Endothelial cell of umbilical vein (primary cell): Measurements from ENCODE around the gene LRRC74B. TPM values are rescaled to one million over a fixed set of nuclear protein-coding genes. Genes with fewer than 3 reads are reported as not detected.

Source experiments
- BruUV-seq: library from RNA; stranded (reverse); fragments of 400-500 nt; replicated peaks from 2 replicates; lab custom pipeline; 2021; lab: Mats Ljungman, UMichigan
- CTCF ChIA-PET: fragments of 300-600, 350-600 bp; sonication (Branson Sonifier 250); formaldehyde crosslinking; loops from one replicate; lab custom pipeline; 2021; ENCODE audit warnings: antibody characterized with exemption, inconsistent platforms; lab: Charles Lee
- POLR2A ChIA-PET: fragments of 300-600, 350-600 bp; sonication (Branson Sonifier 250); formaldehyde crosslinking; loops from one replicate; lab custom pipeline; 2021; ENCODE audit warnings: antibody characterized with exemption, inconsistent platforms; lab: Charles Lee
- DNase-seq: peaks from one replicate; pipeline ENCODE4 v3.0.0-alpha.2; 2011; ENCODE audit warnings: low read depth, low spot score
- FAIRE-seq: peaks from 2 replicates; lab custom pipeline; 2011; peaks lifted over from hg19 to GRCh38; lab: Jason Lieb, UNC
- H2AFZ ChIP-seq: 2 replicates; pipeline ENCODE4 v1.6.0; 2012; ENCODE audit warnings: low read depth, low read length, control low read depth, inconsistent platforms
- H3K27ac ChIP-seq: 2 replicates; pipeline ENCODE4 v1.5.1; 2011; ENCODE audit warnings: low read depth, mild to moderate bottlenecking, control low read depth, low read length, moderate library complexity; ENCODE audit not compliant: insufficient read depth
- H3K27me3 ChIP-seq, 2 experiments: 2 replicates each; pipeline versions ENCODE4 v1.6.0 to v1.6.1; 2011; ENCODE audit warnings: low read length in 2 of 2, mixed read lengths in 1 of 2; ENCODE audit not compliant: control insufficient read depth in 2 of 2, insufficient read depth in 2 of 2
- H3K36me3 ChIP-seq, 2 experiments: 2 replicates in 1 of 2; 3 replicates in 1 of 2; pipeline ENCODE4 v1.5.1; 2011; ENCODE audit warnings: low read length in 2 of 2, mild to moderate bottlenecking in 1 of 2, moderate library complexity in 1 of 2; ENCODE audit not compliant: control insufficient read depth in 2 of 2, insufficient read depth in 2 of 2; ENCODE audit errors: extremely low read depth in 1 of 2
- H3K4me1 ChIP-seq: 3 replicates; pipeline ENCODE4 v1.5.1; 2011; ENCODE audit warnings: mild to moderate bottlenecking, low read length; ENCODE audit not compliant: control insufficient read depth, insufficient read depth; ENCODE audit errors: extremely low read depth
- H3K4me2 ChIP-seq: 2 replicates; pipeline ENCODE4 v1.6.1; 2011; ENCODE audit warnings: low read length, control low read depth, mixed read lengths; ENCODE audit not compliant: insufficient read depth
- H3K4me3 ChIP-seq, 3 experiments: fragments of 200-600 bp in 1 of 3; sonication (generic), shearing (Covaris generic) in 1 of 3; replicated peaks in 1 of 3; 2 replicates each; pipeline ENCODE4 v1.5.1; 2011 to 2016; ENCODE audit warnings: control low read depth in 3 of 3, low read length in 3 of 3, mild to moderate bottlenecking in 2 of 3, inconsistent platforms in 1 of 3, low read depth in 1 of 3, moderate library complexity in 1 of 3; ENCODE audit not compliant: insufficient read depth in 1 of 3
- H3K79me2 ChIP-seq: 2 replicates; pipeline ENCODE4 v1.6.0; 2012; ENCODE audit warnings: low read length, inconsistent platforms; ENCODE audit not compliant: control insufficient read depth, insufficient read depth
- H3K9ac ChIP-seq: replicated peaks from 2 replicates; pipeline ENCODE3; 2011; ENCODE audit warnings: low read length, control low read depth; ENCODE audit not compliant: insufficient read depth; ENCODE audit errors: extremely low read depth
- H3K9me1 ChIP-seq: replicated peaks from 3 replicates; pipeline ENCODE4 v1.6.0; 2011; ENCODE audit warnings: mild to moderate bottlenecking, low read length; ENCODE audit not compliant: control insufficient read depth, insufficient read depth; ENCODE audit errors: extremely low read depth
- H3K9me3 ChIP-seq: replicated peaks from 2 replicates; pipeline ENCODE4 v1.5.1; 2012; ENCODE audit warnings: low read length, inconsistent platforms; ENCODE audit not compliant: control insufficient read depth, insufficient read depth
- H4K20me1 ChIP-seq: replicated peaks from 2 replicates; pipeline ENCODE3; 2011; ENCODE audit warnings: mild to moderate bottlenecking, low read length; ENCODE audit not compliant: control insufficient read depth, insufficient read depth; ENCODE audit errors: extremely low read depth
- CTCF ChIP-seq, 2 donors: IDR thresholded peaks; 1 replicate in 1 of 2; 2 replicates in 1 of 2; pipeline ENCODE4 v1.5.1; 2011; ENCODE audit warnings: low read length in 2 of 2, mild to moderate bottlenecking in 2 of 2, moderate library complexity in 2 of 2, control low read depth in 1 of 2, inconsistent platforms in 1 of 2, low read depth in 1 of 2; ENCODE audit not compliant: insufficient read depth in 1 of 2; ENCODE audit errors: extremely low read depth in 1 of 2
- EZH2 ChIP-seq: IDR thresholded peaks from 2 replicates; pipeline ENCODE4 v1.6.1; 2012; ENCODE audit warnings: borderline replicate concordance, low read depth, mild to moderate bottlenecking, moderate library complexity, low read length, inconsistent platforms; ENCODE audit not compliant: severe bottlenecking
- FOS ChIP-seq: IDR thresholded peaks from 2 replicates; pipeline ENCODE4 v1.6.1; 2011; ENCODE audit warnings: mild to moderate bottlenecking, low read length, moderate library complexity, borderline replicate concordance; ENCODE audit not compliant: insufficient read depth
- GATA2 ChIP-seq: IDR thresholded peaks from 2 replicates; pipeline ENCODE4 v1.7.0; 2011; ENCODE audit warnings: low read depth, mild to moderate bottlenecking, moderate library complexity, mixed read lengths, low read length; ENCODE audit not compliant: insufficient read length, insufficient read depth
- JUN ChIP-seq: IDR thresholded peaks from 2 replicates; pipeline ENCODE4 v1.6.1; 2011; ENCODE audit warnings: borderline replicate concordance, low read depth; ENCODE audit not compliant: insufficient read length, insufficient read depth
- MAX ChIP-seq: IDR thresholded peaks from 2 replicates; pipeline ENCODE4 v1.6.1; 2011; ENCODE audit not compliant: insufficient read depth, insufficient read length
- MYC ChIP-seq: IDR thresholded peaks from one replicate; pipeline ENCODE4 v1.6.1; 2011; ENCODE audit warnings: mild to moderate bottlenecking, low read depth, low read length
- POLR2A ChIP-seq: IDR thresholded peaks from 2 replicates; pipeline ENCODE4 v1.6.1; 2012; ENCODE audit warnings: low read depth, mild to moderate bottlenecking, control low read depth, low read length
- POLR2AphosphoS5 ChIP-seq: IDR thresholded peaks from 2 replicates; pipeline ENCODE4 v1.6.1; 2012; ENCODE audit warnings: low read depth, mild to moderate bottlenecking, control low read depth, low read length, moderate library complexity; ENCODE audit not compliant: insufficient read depth
- dilution Hi-C: fragments of 300-500 bp; cut with MboI; formaldehyde crosslinking; loops from one replicate; pipeline ENCODE4 v1.15.0; 2019; ENCODE audit warnings: low sequenced_read_pairs; ENCODE audit not compliant: extremely low pct_ligation_motif_present
- intact Hi-C: fragments of 100-400 bp; cut with micrococcal nuclease; formaldehyde crosslinking; loops from one replicate; pipeline ENCODE4 v1.10.0; 2022
- polyA plus RNA-seq, 4 experiments: library from polyadenylated mRNA; depleted of rRNA in 3 of 4; stranded (reverse) in 3 of 4; unstranded in 1 of 4; fragments of >200 nt; gene quantifications; 2 replicates each; pipeline versions ENCODE4 v1.2.1 to v1.2.3, GENCODE V29; 2011 to 2012; ENCODE audit warnings: missing spikeins in 1 of 4
- total RNA-seq: library from RNA; stranded (reverse); gene quantifications from 2 replicates; pipeline ENCODE4 v1.2.3, GENCODE V29; 2021

LRRC74B gene
- total and polyA plus RNA-seq, 2 donors (not counting 3 experiments of a cell fraction or from before 2014, with no cell fraction given) = not detected

- no peak for FAIRE-seq
- Histone ChIP-seq H3K79me2 (no peaks in the 10 kb centered on the region), H3K27me3 (no peaks in the 10 kb centered on the region), H3K9ac (no peak overlapping the region), H3K9me3 (no peaks in the 10 kb centered on the region), H3K4me3 (no peak overlapping the region), H2AFZ (no peak overlapping the region), H3K27ac (no peak overlapping the region), H3K36me3 (no peaks in the 10 kb centered on the region), H3K4me2 (no peak overlapping the region), H3K9me1 (no peaks in the 10 kb centered on the region), H3K4me1 (no peaks in the 10 kb centered on the region), H4K20me1 (peaks cover 2% of the 10 kb centered on the region)
- DNase-seq = no peak
- dilution Hi-C loops (no loop called here), intact Hi-C loops (no loop called here)
- CTCF ChIA-PET = interaction anchor here (0.6 kb wide), 1 partner anchor 27 kb away, joined by 3 read pairs; no protein-coding TSS in a partner anchor
- POLR2A ChIA-PET = no interaction called here
- TF ChIP-seq POLR2AphosphoS5 (no peak), FOS (no peak), MAX (no peak), MYC (no peak), EZH2 (no peak), GATA2 (no peak), POLR2A (no peak), CTCF (IDR thresholded peaks at IDR 0.05; ENCODE audit: extremely low read depth in 1 of 2, insufficient read depth in 1 of 2, low read depth in 1 of 2, low read length in 2 of 2) (no peak), JUN (no peak)
- no TSS peak for BruUV-seq
These were observed 28.5 kb downstream of the LRRC74B start for GRCh38 chr22:21074102-21074715.
